HL-60 (cell line): ENCODE measurements around the gene RBMXL3.
"Not testable (repeated sequence)": the region's sequence is repeated elsewhere in the genome, so short reads cannot be mapped to it uniquely, and the experiment has no call there.

Experiments
- DNase-seq, 2 experiments: peaks; one replicate each; pipeline ENCODE4 v3.0.0-alpha.2; 2010 to 2020; ENCODE audit warnings: low read depth in 1 of 2, low spot score in 1 of 2
- H3K27ac ChIP-seq: fragments of 250-450 bp; sonication (Bioruptor Pico); replicated peaks from 2 replicates; pipeline ENCODE4 v1.5.1; 2020; ENCODE audit warnings: mild to moderate bottlenecking, moderate library complexity
- H3K27me3 ChIP-seq: fragments of 250-450 bp; sonication (Bioruptor Pico); 2 replicates; pipeline ENCODE4 v1.5.1; 2021; ENCODE audit warnings: mild to moderate bottlenecking, moderate library complexity; ENCODE audit not compliant: insufficient read depth, poor library complexity, severe bottlenecking
- H3K4me3 ChIP-seq: replicated peaks from 2 replicates; pipeline ENCODE4 v1.5.1; 2011; ENCODE audit warnings: mild to moderate bottlenecking, control low read depth, low read length; ENCODE audit not compliant: insufficient read depth
- CTCF ChIP-seq: IDR thresholded peaks from one replicate; pipeline ENCODE4 v1.5.1; 2011; ENCODE audit warnings: low read length, control low read depth, inconsistent platforms; ENCODE audit not compliant: insufficient read depth
- GABPA ChIP-seq: IDR thresholded peaks from 2 replicates; pipeline ENCODE4 v1.6.1; 2012; ENCODE audit warnings: low read depth
- POLR2AphosphoS5 ChIP-seq: IDR thresholded peaks from 2 replicates; pipeline ENCODE4 v1.6.1; 2012; ENCODE audit warnings: low read depth
- REST ChIP-seq: IDR thresholded peaks from 2 replicates; pipeline ENCODE4 v1.6.1; 2012; ENCODE audit warnings: low read depth; ENCODE audit not compliant: insufficient replicate concordance
- SPI1 ChIP-seq: IDR thresholded peaks from 2 replicates; pipeline ENCODE4 v1.6.1; 2012; ENCODE audit warnings: low read depth, mild to moderate bottlenecking, borderline replicate concordance

The RBMXL3 gene

GRCh38 chrX:115214151-115214550 lies 24.9 kb downstream of the RBMXL3 start:
- Histone ChIP-seq H3K4me3 (no peak overlapping the region), H3K27ac (no peak overlapping the region), H3K27me3 (no peaks in the 10 kb centered on the region)
- TF ChIP-seq REST = no peak
- TF ChIP-seq GABPA = no peak
- TF ChIP-seq SPI1 = no peak
- TF ChIP-seq POLR2AphosphoS5 = no peak
- TF ChIP-seq CTCF = no peak
- no peak for DNase-seq

GRCh38 chrX:115214605-115215004 lies 25.4 kb downstream of the RBMXL3 start:
- Histone ChIP-seq H3K27ac (no peak overlapping the region), H3K4me3 (no peak overlapping the region), H3K27me3 (no peaks in the 10 kb centered on the region)
- TF ChIP-seq SPI1 = no peak
- TF ChIP-seq POLR2AphosphoS5 = no peak
- no peak for TF ChIP-seq CTCF
- DNase-seq = no peak

- not testable (repeated sequence) for H3K4me3 ChIP-seq, H3K27ac ChIP-seq, DNase-seq, H3K27me3 ChIP-seq
These were observed 28.1 kb downstream of the RBMXL3 start for GRCh38 chrX:115217346-115217745.

GRCh38 chrX:115226929-115227328 lies 37.7 kb downstream of the RBMXL3 start:
- Histone ChIP-seq H3K4me3 (no peak overlapping the region), H3K27me3 (peaks cover 4% of the 10 kb centered on the region), H3K27ac (no peak overlapping the region)
- DNase-seq = no peak
- TF ChIP-seq REST (no peak), GABPA (no peak), POLR2AphosphoS5 (no peak), SPI1 (no peak), CTCF (no peak)
